ENCODE results near the gene RBM47. TPM values are rescaled to one million over a fixed set of nuclear protein-coding genes. Genes with fewer than 3 reads are reported as not detected.
A peak's percentile ranks its signal among the peaks of the same experiment; 100 is the strongest.
"Not testable (repeated sequence)": the region's sequence is repeated elsewhere in the genome, so short reads cannot be mapped to it uniquely, and the experiment has no call there.

The RBM47 gene
- total and polyA plus RNA-seq, 4 donors, result 25.9 to 119 (median 94.0) TPM

GRCh38 chr4:40628888-40629287 lies 776 bp downstream of the RBM47 start:
- Histone ChIP-seq H3K9ac (ENCODE audit: insufficient read depth in 1 of 2, low read length in 2 of 2) (peak overlapping the region; percentile 63 to 88), H3K9me3 (ENCODE audit: control insufficient read depth in 4 of 4, insufficient read depth in 3 of 4, low read length in 3 of 4) (no peaks in the 10 kb centered on the region), H3K4me1 (ENCODE audit: control insufficient read depth in 5 of 5, insufficient read depth in 5 of 5, low read length in 5 of 5) (peaks cover 0 to 11% (median 2%) of the 10 kb centered on the region in 5 donors), H3K36me3 (ENCODE audit: control insufficient read depth in 4 of 4, insufficient read depth in 4 of 4, low read length in 4 of 4) (no peaks in the 10 kb centered on the region), H3K27ac (ENCODE audit: low read depth in 1 of 2, low read length in 1 of 2) (peak overlapping the region in 1 of 2 donors; percentile 59), H3K27me3 (ENCODE audit: control insufficient read depth in 3 of 3, insufficient read depth in 3 of 3, low read length in 2 of 3) (peaks cover 0 to 28% (median 8%) of the 10 kb centered on the region in 3 donors), H3K4me3 (no peak overlapping the region)
- 19 to 35% methylated on average over 6 of the region's 6 CpGs for WGBS, 2 donors
- ATAC-seq (ENCODE audit: insufficient read depth, low FRiP score), result no peak
- DNase-seq, result no peak
- TF ChIP-seq CTCF (IDR thresholded peaks at IDR 0.05; ENCODE audit: control extremely low read depth, extremely low read depth), result no peak

- peak overlapping the region; percentile 31 for H3K4me3 ChIP-seq
- DNase-seq; H3K9me3 ChIP-seq (ENCODE audit: control insufficient read depth in 4 of 4, insufficient read depth in 3 of 4, low read length in 3 of 4); ATAC-seq (ENCODE audit: insufficient read depth, low FRiP score); H3K36me3 ChIP-seq (ENCODE audit: control insufficient read depth in 4 of 4, insufficient read depth in 4 of 4, low read length in 4 of 4): not testable (repeated sequence)
- H3K27ac ChIP-seq (ENCODE audit: low read depth in 1 of 2, low read length in 1 of 2), result peak overlapping the region in 1 of 2 donors; percentile 80
- H3K9ac ChIP-seq (ENCODE audit: insufficient read depth in 1 of 2, low read length in 2 of 2), result peak overlapping the region in 1 of 2 donors; percentile 11
- WGBS, 2 donors, result 56 to 78% methylated on average over 6 of the region's 6 CpGs
- peaks cover 0 to 11% (median 2%) of the 10 kb centered on the region in 5 donors for H3K4me1 ChIP-seq (ENCODE audit: control insufficient read depth in 5 of 5, insufficient read depth in 5 of 5, low read length in 5 of 5)
- H3K27me3 ChIP-seq (ENCODE audit: control insufficient read depth in 3 of 3, insufficient read depth in 3 of 3, low read length in 2 of 3), result peaks cover 0 to 28% (median 8%) of the 10 kb centered on the region in 3 donors
These were observed 1.3 kb downstream of the RBM47 start for GRCh38 chr4:40628407-40628806.

- H3K36me3 ChIP-seq (ENCODE audit: control insufficient read depth in 4 of 4, insufficient read depth in 4 of 4, low read length in 4 of 4), result no peaks in the 10 kb centered on the region
- peaks cover 0 to 11% (median 2%) of the 10 kb centered on the region in 5 donors for H3K4me1 ChIP-seq (ENCODE audit: control insufficient read depth in 5 of 5, insufficient read depth in 5 of 5, low read length in 5 of 5)
- H3K9me3 ChIP-seq (ENCODE audit: control insufficient read depth in 4 of 4, insufficient read depth in 3 of 4, low read length in 3 of 4), result no peaks in the 10 kb centered on the region
- H3K27ac ChIP-seq (ENCODE audit: low read depth in 1 of 2, low read length in 1 of 2), result no peak overlapping the region
- H3K4me3 ChIP-seq, result no peak overlapping the region
- WGBS, 2 donors, result 52 to 77% methylated on average over 1 of the region's 1 CpG
- peaks cover 0 to 28% (median 8%) of the 10 kb centered on the region in 3 donors for H3K27me3 ChIP-seq (ENCODE audit: control insufficient read depth in 3 of 3, insufficient read depth in 3 of 3, low read length in 2 of 3)
- no peak overlapping the region for H3K9ac ChIP-seq (ENCODE audit: insufficient read depth in 1 of 2, low read length in 2 of 2)
- ATAC-seq (ENCODE audit: insufficient read depth, low FRiP score), result no peak
- DNase-seq, result no peak
- no peak for TF ChIP-seq CTCF (IDR thresholded peaks at IDR 0.05; ENCODE audit: control extremely low read depth, extremely low read depth)
These were observed 2.1 kb downstream of the RBM47 start for GRCh38 chr4:40627540-40627939.

- H3K36me3 ChIP-seq (ENCODE audit: control insufficient read depth in 4 of 4, insufficient read depth in 4 of 4, low read length in 4 of 4), result no peaks in the 10 kb centered on the region
- peaks cover 0 to 28% (median 8%) of the 10 kb centered on the region in 3 donors for H3K27me3 ChIP-seq (ENCODE audit: control insufficient read depth in 3 of 3, insufficient read depth in 3 of 3, low read length in 2 of 3)
- ATAC-seq (ENCODE audit: insufficient read depth, low FRiP score), result no peak
- peaks cover 0 to 11% (median 2%) of the 10 kb centered on the region in 5 donors for H3K4me1 ChIP-seq (ENCODE audit: control insufficient read depth in 5 of 5, insufficient read depth in 5 of 5, low read length in 5 of 5)
- H3K4me3 ChIP-seq, result no peak overlapping the region
- peaks cover 0 to 2% (median 0%) of the 10 kb centered on the region in 4 donors for H3K9me3 ChIP-seq (ENCODE audit: control insufficient read depth in 4 of 4, insufficient read depth in 3 of 4, low read length in 3 of 4)
- WGBS, 2 donors, result 39 to 58% methylated on average over 10 of the region's 10 CpGs
- H3K27ac ChIP-seq (ENCODE audit: low read depth in 1 of 2, low read length in 1 of 2), result peak overlapping the region in 1 of 2 donors; percentile 32
- H3K9ac ChIP-seq (ENCODE audit: insufficient read depth in 1 of 2, low read length in 2 of 2), result peak overlapping the region in 1 of 2 donors; percentile 44
- peak in 1 of 3 donors; percentile 32 for DNase-seq
- TF ChIP-seq CTCF (IDR thresholded peaks at IDR 0.05; ENCODE audit: control extremely low read depth, extremely low read depth), result no peak
These were observed 3.3 kb downstream of the RBM47 start for GRCh38 chr4:40626183-40626990.
